ENCODE measurements around the gene SPG21. TPM values are rescaled to one million over a fixed set of nuclear protein-coding genes. Genes with fewer than 3 reads are reported as not detected.

SPG21 gene
- total RNA-seq, 6 experiments from 2014 or later = 66.4 to 91.3 (median 78.3) TPM

DNA sequence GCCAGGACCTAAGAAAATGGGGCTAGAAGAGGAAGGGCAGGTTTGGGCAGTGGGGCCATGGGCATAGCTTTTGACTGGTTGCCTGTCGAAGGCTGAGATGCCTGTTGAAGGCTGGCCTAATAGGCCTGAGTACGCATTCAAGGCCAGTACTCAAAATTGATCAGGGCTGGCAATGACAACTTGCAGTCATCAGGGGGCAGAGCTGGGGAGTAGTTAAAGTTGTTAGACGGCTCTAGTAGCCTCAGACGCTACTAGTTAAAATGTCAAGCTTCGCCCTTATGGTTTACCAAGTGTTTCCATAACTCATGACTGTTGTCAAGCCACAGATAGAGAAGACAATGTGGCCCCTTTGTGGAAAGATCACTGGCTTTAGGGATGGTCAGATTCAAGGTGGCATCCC is 28.7 kb downstream of the SPG21 start:
- DNase-seq = no peak
- Mint-ChIP-seq H3K9me3 (no peaks in the 10 kb centered on the region), H3K36me3 (ENCODE audit: low read depth) (peaks cover 46% of the 10 kb centered on the region), H3K4me3 (no peak overlapping the region), H3K27ac (no peak overlapping the region), H3K27me3 (ENCODE audit: insufficient read depth) (0 out of 2 replicates have a peak, but pooled peaks cover 3% of the 10 kb centered on the region), H3K4me1 (ENCODE audit: low read depth) (no peaks in the 10 kb centered on the region)
- TF ChIP-seq, protein P1, sequence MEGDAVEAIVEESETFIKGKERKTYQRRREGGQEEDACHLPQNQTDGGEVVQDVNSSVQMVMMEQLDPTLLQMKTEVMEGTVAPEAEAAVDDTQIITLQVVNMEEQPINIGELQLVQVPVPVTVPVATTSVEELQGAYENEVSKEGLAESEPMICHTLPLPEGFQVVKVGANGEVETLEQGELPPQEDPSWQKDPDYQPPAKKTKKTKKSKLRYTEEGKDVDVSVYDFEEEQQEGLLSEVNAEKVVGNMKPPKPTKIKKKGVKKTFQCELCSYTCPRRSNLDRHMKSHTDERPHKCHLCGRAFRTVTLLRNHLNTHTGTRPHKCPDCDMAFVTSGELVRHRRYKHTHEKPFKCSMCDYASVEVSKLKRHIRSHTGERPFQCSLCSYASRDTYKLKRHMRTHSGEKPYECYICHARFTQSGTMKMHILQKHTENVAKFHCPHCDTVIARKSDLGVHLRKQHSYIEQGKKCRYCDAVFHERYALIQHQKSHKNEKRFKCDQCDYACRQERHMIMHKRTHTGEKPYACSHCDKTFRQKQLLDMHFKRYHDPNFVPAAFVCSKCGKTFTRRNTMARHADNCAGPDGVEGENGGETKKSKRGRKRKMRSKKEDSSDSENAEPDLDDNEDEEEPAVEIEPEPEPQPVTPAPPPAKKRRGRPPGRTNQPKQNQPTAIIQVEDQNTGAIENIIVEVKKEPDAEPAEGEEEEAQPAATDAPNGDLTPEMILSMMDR (IDR thresholded peaks at IDR 0.05) = peak; percentile 20; the same call in 1 of the 2 replicates

DNA sequence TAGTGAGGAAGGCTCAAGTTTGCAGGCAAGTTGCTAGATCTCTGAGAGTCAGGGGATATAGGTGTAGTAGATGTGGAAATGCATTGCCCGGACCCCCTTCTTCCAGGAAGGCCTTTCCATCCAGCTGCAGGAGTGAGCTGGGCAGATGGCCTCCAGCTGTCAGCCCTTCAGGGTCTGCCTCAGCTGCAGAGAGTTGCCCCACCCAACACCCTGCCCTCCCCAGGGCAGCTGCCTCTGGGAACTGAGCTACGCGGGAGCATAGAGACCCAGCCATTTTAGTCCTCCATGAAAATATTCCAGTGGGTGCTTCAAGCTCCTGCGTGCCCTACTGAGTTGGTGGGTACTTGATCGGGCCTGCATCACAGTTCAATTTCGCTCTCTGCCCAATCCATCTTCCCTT is 29.6 kb downstream of the SPG21 start:
- TF ChIP-seq, protein P1 (IDR thresholded peaks at IDR 0.05) = no peak
- Mint-ChIP-seq H3K4me3 (no peak overlapping the region), H3K36me3 (ENCODE audit: low read depth) (peaks cover 55% of the 10 kb centered on the region), H3K27ac (no peak overlapping the region), H3K9me3 (no peaks in the 10 kb centered on the region), H3K4me1 (ENCODE audit: low read depth) (no peaks in the 10 kb centered on the region), H3K27me3 (ENCODE audit: insufficient read depth) (0 out of 2 replicates have a peak, but pooled peaks cover 3% of the 10 kb centered on the region)
- no peak for DNase-seq

DNA sequence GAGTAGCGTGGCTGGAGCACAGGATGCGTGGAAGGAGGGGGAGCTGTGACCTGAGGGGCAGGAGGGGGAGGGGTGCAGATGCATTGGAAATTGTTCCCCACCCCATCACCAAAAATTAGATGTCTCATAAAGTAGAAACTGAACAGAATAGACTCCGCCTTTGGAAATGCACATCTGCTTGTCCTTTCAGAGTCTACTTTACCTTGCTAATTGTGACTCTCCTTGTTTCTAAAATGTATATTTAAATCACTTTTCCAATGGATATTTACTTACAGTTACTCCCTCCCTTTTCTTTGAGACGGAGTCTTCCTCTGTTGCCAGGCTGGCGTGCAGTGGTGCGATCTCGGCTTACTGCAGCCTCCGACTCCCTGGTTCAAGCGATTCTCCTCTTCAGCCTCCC is 30.6 kb downstream of the SPG21 start:
- H3K27me3 Mint-ChIP-seq (ENCODE audit: insufficient read depth) = peaks cover 2% of the 10 kb centered on the region
- peaks cover 62% of the 10 kb centered on the region for H3K36me3 Mint-ChIP-seq (ENCODE audit: low read depth)
- H3K4me3 Mint-ChIP-seq = no peak overlapping the region
- H3K27ac Mint-ChIP-seq = no peak overlapping the region
- no peaks in the 10 kb centered on the region; the same call in 1 of the 2 replicates for H3K9me3 Mint-ChIP-seq
- H3K4me1 Mint-ChIP-seq (ENCODE audit: low read depth) = no peaks in the 10 kb centered on the region
- TF ChIP-seq, protein P1 (IDR thresholded peaks at IDR 0.05) = no peak
- no peak for DNase-seq

DNA sequence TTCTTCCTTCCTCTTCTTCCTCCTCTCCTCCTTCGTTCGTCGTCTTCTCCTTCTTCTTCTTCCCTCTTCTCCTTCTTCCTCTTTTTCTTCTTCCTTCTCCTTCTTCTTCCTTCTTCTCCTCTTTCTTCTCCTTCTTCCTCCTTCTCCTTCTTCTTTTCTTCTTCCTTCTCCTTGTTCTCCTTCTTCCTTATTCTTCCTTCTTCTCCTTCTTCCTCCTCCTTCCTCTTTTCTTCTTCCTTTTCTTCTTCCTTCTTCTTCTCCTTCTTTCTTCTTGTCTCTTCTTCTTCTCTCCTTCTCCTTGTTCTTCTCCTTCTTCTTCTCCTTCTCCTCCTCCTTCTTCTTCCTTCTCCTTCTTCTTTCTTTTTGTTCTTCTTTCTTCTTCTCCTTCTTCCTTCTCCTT is 35.3 kb downstream of the SPG21 start:
- H3K4me3 Mint-ChIP-seq = no peak overlapping the region
- H3K27me3 Mint-ChIP-seq (ENCODE audit: insufficient read depth) = peaks cover 2% of the 10 kb centered on the region
- no peak for DNase-seq
- no peaks in the 10 kb centered on the region; the same call in 1 of the 2 replicates for H3K9me3 Mint-ChIP-seq
- no peak overlapping the region for H3K27ac Mint-ChIP-seq
- TF ChIP-seq, protein P1 (IDR thresholded peaks at IDR 0.05) = no peak
- H3K36me3 Mint-ChIP-seq (ENCODE audit: low read depth) = peaks cover 43% of the 10 kb centered on the region
- no peaks in the 10 kb centered on the region for H3K4me1 Mint-ChIP-seq (ENCODE audit: low read depth)

DNA sequence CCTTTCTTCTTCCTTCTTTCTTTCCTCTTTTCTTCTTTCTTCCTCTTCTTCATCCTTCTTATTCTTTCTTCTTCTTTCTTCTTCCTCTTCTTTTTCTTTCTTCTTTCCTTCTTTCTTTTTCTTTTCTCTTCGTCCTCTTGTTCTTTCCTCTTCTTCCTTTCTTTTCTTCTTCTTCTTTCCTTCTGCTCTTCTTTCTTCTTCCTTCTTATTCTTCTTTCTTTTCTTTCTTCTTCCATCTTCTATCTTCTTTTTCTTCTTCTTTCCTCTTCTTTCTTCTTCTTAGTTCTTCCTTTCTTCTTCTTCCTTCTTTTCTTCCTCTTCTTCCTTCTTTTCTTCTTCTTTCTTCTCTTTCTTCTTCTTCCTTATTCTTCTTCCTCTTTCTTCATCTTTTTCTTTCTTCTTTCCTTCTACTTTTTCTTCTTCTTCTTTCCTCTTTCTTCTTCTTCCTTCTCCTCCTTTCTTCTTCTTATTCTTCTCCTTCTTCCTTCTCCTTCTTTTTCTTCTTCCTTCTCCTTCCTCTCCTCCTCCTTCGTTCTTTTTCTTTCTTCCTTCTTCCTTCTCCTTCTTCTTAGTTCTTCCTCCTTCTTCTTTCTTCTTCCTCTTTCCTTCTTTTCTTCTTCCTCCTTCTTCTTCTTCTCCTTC is 37.8 kb downstream of the SPG21 start:
- Mint-ChIP-seq H3K27ac (no peak overlapping the region), H3K27me3 (ENCODE audit: insufficient read depth) (peaks cover 2% of the 10 kb centered on the region), H3K36me3 (ENCODE audit: low read depth) (peaks cover 37% of the 10 kb centered on the region)

More for the DNA sequence above, 37.8 kb downstream of the SPG21 start:
- Mint-ChIP-seq H3K9me3 (no peaks in the 10 kb centered on the region; the same call in 1 of the 2 replicates), H3K4me1 (ENCODE audit: low read depth) (no peaks in the 10 kb centered on the region), H3K4me3 (no peak overlapping the region)
- no peak for DNase-seq
- TF ChIP-seq, protein P1 (IDR thresholded peaks at IDR 0.05) = no peak

All from HFFc6 (cell line).